ENCODE data around the gene PRRT1.
A peak's percentile ranks its signal among the peaks of the same experiment; 100 is the strongest.

GRCh38 chr6:32154514-32155161, 2.9 kb upstream of the PRRT1 start:
- TF ChIP-seq CTCF (IDR thresholded peaks at IDR 0.05 in 8 of 11, conservative IDR thresholded peaks at IDR 0.05 in 3 of 11): peak; percentile 37 to 75 (median 57)
- peak; percentile 38 to 64 (median 59) for TF ChIP-seq POLR2AphosphoS5 (IDR thresholded peaks at IDR 0.05)
- TF ChIP-seq POLR2A (IDR thresholded peaks at IDR 0.05): no peak

All from spleen (tissue), 7 donors.